ENCODE results near the gene EPDR1. TPM values are rescaled to one million over a fixed set of nuclear protein-coding genes. Genes with fewer than 3 reads are reported as not detected.
A peak's percentile ranks its signal among the peaks of the same experiment; 100 is the strongest.

The EPDR1 gene
- total RNA-seq, 2 donors from 2014 or later, result 0.54 to 0.56 TPM

DNA sequence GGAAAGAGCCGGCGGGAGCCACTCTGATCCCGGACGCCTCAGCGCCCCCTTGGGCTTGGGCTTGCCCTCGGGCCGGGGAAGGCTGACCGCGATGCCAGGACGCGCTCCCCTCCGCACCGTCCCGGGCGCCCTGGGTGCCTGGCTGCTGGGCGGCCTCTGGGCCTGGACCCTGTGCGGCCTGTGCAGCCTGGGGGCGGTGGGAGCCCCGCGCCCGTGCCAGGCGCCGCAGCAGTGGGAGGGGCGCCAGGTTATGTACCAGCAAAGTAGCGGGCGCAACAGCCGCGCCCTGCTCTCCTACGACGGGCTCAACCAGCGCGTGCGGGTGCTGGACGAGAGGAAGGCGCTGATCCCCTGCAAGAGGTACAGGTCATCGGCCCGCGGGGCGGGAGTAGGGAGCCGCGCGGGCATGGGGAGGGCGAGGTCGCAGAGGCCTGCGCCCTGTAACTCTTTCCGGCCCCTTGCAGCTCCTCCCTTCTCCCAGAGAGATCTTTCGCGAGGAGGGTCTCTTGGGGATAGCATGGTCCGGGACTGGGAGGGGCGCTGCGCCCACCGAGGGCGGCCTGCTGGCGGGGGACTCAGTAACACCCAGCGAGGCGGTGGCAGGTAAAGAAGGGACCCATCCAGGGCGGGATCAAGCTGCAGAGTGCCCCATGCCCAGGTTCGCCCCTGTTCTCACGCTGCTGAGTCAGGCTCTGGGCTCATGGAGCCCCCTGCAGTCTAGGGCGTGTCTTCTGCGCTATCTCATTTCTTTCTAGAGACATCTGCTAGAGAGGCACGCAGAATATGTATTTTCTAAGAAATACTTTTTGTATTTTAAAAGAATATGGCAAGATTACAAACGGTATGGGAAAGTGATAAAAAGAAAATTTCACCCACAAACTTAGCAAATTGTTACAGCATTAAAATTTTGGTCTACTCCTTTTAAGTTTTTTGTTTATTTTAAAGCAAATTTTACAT is 687 bp downstream of the EPDR1 start:
- H3K36me3 Mint-ChIP-seq (ENCODE audit: low read depth), result no peaks in the 10 kb centered on the region
- peak overlapping the region; percentile 58 for H3K4me3 Mint-ChIP-seq
- H3K9me3 Mint-ChIP-seq, result no peaks in the 10 kb centered on the region
- H3K4me1 Mint-ChIP-seq, result peaks cover 3% of the 10 kb centered on the region
- peak; percentile 39 for ATAC-seq (replicated peaks)
- peaks cover 48% of the 10 kb centered on the region for H3K27me3 Mint-ChIP-seq
- no peak overlapping the region for H3K27ac Mint-ChIP-seq

DNA sequence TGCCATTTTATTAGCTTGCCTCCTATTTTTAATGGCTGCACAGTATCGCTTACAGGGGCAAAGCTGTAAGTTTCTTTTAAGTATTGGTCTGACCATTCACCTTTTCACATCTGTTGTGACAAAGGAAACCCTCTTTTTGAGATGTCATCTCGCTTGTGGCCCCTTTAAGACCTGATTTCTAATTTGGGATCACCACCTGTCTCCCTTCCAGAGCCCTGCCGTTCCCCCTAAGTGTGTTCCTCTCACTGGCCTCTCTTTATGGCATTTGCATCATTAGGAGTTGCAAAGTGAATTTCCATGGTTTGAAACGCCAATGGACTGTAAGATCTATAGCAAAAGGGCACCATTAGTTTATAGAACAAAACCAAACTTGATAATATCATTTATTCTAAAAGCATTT is 1.4 kb downstream of the EPDR1 start:
- no peak for ATAC-seq (replicated peaks)
- no peaks in the 10 kb centered on the region for H3K9me3 Mint-ChIP-seq
- H3K27ac Mint-ChIP-seq, result no peak overlapping the region
- no peak overlapping the region for H3K4me3 Mint-ChIP-seq
- no peaks in the 10 kb centered on the region for H3K36me3 Mint-ChIP-seq (ENCODE audit: low read depth)
- H3K27me3 Mint-ChIP-seq, result peaks cover 48% of the 10 kb centered on the region
- H3K4me1 Mint-ChIP-seq, result peaks cover 3% of the 10 kb centered on the region

DNA sequence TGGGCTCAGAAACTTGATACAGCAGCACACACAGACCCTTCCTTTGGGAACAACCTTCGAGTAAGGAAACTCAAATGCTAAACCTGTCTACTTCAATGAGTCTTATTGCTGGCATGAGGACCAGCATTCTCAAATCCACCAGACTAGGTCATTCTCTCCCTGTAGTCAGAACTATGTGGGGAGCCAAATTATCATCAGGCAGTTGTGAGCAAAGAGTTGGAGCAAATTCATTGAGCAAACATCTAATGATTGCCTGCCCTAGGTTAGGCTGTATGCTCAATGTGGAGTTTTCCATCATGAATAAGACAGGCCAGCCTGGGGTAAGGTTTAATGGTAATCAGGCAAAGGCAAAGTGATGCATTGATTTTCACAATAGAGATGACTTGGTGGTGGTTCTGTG is 3.6 kb downstream of the EPDR1 start:
- Mint-ChIP-seq H3K27me3 (peaks cover 31% of the 10 kb centered on the region), H3K9me3 (no peaks in the 10 kb centered on the region), H3K4me3 (no peak overlapping the region), H3K4me1 (peaks cover 3% of the 10 kb centered on the region), H3K36me3 (ENCODE audit: low read depth) (no peaks in the 10 kb centered on the region), H3K27ac (no peak overlapping the region)
- no peak for ATAC-seq (replicated peaks)

DNA sequence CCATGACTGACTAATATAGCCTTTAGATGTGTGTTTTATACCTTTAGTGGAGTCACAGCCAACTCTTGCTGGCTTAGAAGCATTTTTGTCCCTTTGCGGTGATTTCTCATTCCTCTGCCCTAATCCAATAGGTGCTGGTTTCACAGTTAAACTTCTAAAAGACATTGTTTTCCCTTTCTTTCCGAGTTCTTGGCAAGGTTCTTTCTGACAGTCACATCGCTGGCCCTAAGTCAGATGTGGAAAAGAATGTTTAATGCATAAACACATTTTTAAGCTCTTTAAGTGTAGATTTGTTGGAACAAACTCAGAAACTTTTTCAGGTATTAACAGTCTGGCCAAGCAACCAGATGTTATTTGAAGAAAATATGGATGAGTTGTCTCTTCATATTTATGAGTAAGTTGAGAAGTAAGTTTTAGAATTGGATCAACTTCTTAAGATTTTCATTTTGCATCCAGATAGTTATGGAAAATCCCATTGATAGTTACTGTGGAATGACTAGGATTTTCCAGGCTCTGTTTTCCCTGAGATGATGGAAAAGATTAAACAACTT is 4.1 kb downstream of the EPDR1 start:
- H3K27ac Mint-ChIP-seq, result no peak overlapping the region
- H3K4me1 Mint-ChIP-seq, result peaks cover 3% of the 10 kb centered on the region
- no peaks in the 10 kb centered on the region for H3K36me3 Mint-ChIP-seq (ENCODE audit: low read depth)
- no peak overlapping the region for H3K4me3 Mint-ChIP-seq
- no peak for ATAC-seq (replicated peaks)
- no peaks in the 10 kb centered on the region for H3K9me3 Mint-ChIP-seq
- peaks cover 25% of the 10 kb centered on the region for H3K27me3 Mint-ChIP-seq

DNA sequence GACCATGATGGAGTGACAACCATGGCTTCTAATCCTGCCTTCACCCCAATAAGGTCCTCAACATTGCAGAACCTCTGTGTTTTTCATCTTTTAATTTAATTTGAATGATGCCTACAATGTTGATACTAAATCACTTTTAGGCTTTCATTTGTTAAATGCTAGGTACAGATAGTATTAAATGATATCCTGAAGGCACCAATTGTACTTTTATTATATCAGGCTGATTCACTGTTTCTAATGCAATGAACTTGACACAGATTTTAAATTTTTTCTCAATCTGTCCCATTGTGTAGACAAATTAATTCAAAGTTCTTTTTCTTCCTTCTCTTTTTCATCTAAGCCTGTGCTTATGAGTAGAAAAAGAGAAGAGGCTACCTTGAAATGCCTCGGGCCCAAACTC is 5.2 kb downstream of the EPDR1 start:
- Mint-ChIP-seq H3K9me3 (no peaks in the 10 kb centered on the region), H3K36me3 (ENCODE audit: low read depth) (no peaks in the 10 kb centered on the region), H3K4me3 (no peak overlapping the region), H3K27me3 (peaks cover 15% of the 10 kb centered on the region), H3K27ac (no peak overlapping the region), H3K4me1 (no peaks in the 10 kb centered on the region)
- ATAC-seq (replicated peaks), result no peak

DNA sequence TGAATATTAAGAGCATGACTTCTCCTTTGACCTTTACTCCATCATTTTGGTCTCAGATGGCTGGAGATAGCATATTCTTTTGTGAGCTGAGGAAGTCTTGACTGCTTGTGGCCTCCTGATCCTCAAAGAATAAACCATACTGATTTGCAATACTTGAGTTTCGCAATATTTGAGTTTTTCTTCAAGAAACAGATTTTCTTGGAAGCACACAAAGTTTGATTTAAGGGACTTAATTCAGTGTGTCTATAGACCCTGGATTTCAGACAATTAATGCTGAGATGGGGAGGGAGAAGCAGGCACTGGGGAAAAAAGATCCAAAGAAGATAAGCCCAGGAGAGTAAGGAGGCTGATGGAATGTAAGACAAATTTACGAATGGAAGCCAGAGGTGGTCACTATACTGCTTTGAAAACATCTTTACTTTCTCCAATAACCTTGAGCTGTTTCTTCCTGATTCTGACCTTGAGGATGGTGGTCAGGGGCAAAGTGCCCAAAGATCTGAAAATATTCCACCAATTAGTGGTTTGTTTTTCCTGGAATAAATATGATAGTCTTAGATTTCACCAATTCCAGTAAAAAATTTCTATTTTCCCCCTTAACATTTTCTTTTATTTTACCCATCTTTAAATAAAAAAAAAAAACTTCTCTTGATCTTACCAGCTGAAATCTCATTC is 7.5 kb downstream of the EPDR1 start:
- ATAC-seq (replicated peaks), result no peak
- no peaks in the 10 kb centered on the region for H3K9me3 Mint-ChIP-seq
- no peaks in the 10 kb centered on the region for H3K36me3 Mint-ChIP-seq (ENCODE audit: low read depth)
- peaks cover 5% of the 10 kb centered on the region for H3K27me3 Mint-ChIP-seq
- no peaks in the 10 kb centered on the region for H3K4me1 Mint-ChIP-seq
- no peak overlapping the region for H3K4me3 Mint-ChIP-seq
- no peak overlapping the region for H3K27ac Mint-ChIP-seq

DNA sequence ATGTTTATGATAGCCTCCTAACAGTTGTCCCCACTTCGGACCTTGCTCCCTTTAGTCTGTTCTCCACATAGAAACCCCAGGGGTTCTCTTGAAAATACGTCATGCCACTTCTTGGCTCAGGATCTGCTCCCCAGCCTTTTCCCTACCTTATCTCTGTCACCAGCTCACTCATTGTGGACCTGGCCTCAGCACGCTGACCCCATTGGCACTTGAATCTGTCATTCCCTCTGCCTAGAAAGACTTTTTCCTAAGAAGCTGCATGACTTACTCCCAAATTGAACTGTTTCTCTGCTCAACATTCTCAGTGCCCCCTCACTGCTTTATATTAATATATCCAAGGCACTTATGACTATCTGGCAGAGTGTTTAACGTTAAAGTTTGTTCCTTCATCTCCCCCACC is 8.4 kb downstream of the EPDR1 start:
- H3K4me3 Mint-ChIP-seq, result no peak overlapping the region
- H3K27me3 Mint-ChIP-seq, result no peaks in the 10 kb centered on the region
- no peaks in the 10 kb centered on the region for H3K36me3 Mint-ChIP-seq (ENCODE audit: low read depth)
- no peak for ATAC-seq (replicated peaks)
- no peaks in the 10 kb centered on the region for H3K9me3 Mint-ChIP-seq
- H3K4me1 Mint-ChIP-seq, result no peaks in the 10 kb centered on the region
- no peak overlapping the region for H3K27ac Mint-ChIP-seq

DNA sequence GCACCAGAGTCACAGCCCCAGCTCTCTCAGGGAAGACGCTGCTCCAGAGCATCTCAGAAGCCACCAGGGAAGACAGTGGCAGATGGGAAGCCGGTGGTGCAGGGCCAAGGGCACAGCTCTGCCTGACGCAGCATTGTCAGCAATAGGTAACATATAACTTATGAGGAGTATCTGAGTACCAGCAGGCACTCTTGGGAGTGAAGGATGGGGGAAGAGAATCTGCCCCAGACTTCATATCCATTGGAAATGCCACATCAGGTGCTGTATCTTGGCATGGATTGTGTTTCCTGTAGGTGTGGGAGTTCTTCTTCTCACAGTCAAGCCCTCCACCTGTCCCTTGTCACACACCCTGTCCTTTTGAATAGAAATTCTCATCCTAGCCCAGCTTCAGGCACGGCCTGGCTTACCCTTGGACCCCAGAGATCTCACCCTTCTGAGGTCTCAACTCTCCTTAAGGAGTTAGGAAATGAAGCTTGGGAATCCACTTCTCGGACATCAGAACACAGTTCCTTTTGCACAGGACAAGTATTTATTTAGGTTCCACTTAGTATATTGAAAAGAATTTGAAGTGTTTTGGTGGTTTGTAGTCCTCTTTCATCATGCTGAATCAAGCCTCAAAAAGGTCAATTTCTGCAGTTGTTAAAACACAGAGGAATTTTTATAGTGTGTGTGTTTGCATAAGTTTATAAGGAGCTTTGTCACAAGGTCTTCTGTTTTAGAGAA is 9.9 kb downstream of the EPDR1 start:
- ATAC-seq (replicated peaks), result no peak
- Mint-ChIP-seq H3K4me1 (no peaks in the 10 kb centered on the region), H3K27me3 (peaks cover 4% of the 10 kb centered on the region)

DNA sequence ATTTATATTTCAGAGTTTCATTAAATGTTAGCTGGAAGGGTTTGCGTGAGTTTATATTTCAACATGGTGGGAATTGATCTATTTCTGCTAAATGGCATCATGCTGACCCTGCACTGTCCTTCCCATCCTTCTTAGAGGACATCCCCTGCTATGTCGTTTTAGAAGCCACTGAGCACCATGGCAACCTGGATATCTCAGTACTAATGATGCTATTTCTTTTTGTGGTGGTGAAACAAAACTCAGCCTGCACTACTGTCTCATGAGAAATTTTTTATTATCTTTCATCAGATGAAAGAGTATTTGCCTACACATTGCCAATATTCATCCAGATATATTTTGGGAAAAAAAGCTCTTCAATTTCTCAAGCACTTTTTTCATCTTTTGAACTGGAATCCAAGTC is 12.1 kb downstream of the EPDR1 start:
- Mint-ChIP-seq H3K4me1 (no peaks in the 10 kb centered on the region), H3K27ac (no peak overlapping the region)
- ATAC-seq (replicated peaks), result no peak

More for the DNA sequence above, 9.9 kb downstream of the EPDR1 start:
- no peak overlapping the region for H3K27ac Mint-ChIP-seq
- no peaks in the 10 kb centered on the region for H3K36me3 Mint-ChIP-seq (ENCODE audit: low read depth)
- H3K9me3 Mint-ChIP-seq, result no peaks in the 10 kb centered on the region
- no peak overlapping the region for H3K4me3 Mint-ChIP-seq

DNA sequence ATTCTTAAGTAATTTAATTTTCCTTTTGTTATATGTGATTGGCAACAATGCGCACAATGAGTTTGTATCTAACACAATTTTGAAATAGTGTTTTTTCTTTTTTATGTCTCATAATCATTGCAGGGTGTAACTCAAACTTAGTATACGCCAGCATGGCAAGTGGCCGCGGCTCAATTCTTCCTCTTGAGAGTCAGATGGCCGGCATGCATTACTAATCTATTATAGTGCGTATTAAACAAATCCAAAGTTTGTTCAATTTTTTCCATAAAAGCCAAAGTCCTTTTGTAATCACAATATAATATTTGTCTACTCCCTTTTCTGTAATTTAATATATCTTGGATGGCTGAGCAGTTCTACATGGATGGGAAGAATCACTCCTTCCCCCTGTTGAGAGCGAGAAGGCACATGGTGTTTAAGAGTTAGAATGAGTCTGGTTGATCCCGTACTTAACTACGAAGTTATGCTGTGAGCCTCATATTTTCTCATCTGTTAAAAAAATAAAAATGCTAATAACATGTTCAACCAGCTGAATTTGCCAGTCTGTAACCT is 12.7 kb downstream of the EPDR1 start:
- Mint-ChIP-seq H3K36me3 (ENCODE audit: low read depth) (no peaks in the 10 kb centered on the region), H3K4me3 (no peak overlapping the region), H3K27ac (no peak overlapping the region), H3K4me1 (no peaks in the 10 kb centered on the region), H3K27me3 (peaks cover 4% of the 10 kb centered on the region), H3K9me3 (peaks cover 4% of the 10 kb centered on the region)
- ATAC-seq (replicated peaks), result no peak

More for the DNA sequence above, 12.1 kb downstream of the EPDR1 start:
- Mint-ChIP-seq H3K4me3 (no peak overlapping the region), H3K9me3 (peaks cover 4% of the 10 kb centered on the region), H3K36me3 (ENCODE audit: low read depth) (no peaks in the 10 kb centered on the region), H3K27me3 (peaks cover 4% of the 10 kb centered on the region)

DNA sequence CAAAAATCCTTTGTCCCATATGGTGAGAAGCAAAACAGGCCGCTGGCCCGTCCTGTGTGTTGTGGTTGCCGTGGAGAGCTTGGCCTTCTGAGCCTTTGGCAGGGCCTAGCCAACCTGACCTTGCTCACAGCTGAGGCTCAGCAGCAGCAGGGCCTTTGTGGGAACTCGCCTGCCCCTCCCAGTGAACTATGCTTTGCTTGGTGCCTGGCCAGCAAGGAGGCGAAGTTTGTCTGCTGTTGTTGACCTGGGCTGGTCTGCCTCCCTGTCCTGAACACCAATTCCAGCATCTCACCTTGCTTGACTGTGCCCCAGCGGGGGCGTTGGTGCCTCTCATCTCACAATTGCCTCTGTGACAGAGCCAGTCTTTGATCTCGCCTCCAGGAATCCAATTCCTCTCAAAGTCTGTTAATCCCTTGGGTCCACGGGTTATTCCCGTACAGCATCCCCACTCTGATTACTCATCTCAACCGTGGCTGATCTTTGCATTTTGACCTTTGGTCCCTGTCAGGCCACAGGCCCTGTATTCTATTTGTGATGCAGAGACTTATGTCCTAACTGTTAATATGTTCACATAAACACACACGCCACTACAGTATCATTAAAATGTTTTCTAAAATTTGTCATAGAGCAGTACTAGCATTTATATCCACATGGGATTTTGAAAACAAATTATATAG is 22.6 kb downstream of the EPDR1 start:
- H3K4me1 Mint-ChIP-seq, result no peaks in the 10 kb centered on the region
- H3K27ac Mint-ChIP-seq, result no peak overlapping the region
- no peak for ATAC-seq (replicated peaks)
- peaks cover 3% of the 10 kb centered on the region for H3K9me3 Mint-ChIP-seq
- peaks cover 3% of the 10 kb centered on the region for H3K27me3 Mint-ChIP-seq
- no peak overlapping the region for H3K4me3 Mint-ChIP-seq
- H3K36me3 Mint-ChIP-seq (ENCODE audit: low read depth), result no peaks in the 10 kb centered on the region

DNA sequence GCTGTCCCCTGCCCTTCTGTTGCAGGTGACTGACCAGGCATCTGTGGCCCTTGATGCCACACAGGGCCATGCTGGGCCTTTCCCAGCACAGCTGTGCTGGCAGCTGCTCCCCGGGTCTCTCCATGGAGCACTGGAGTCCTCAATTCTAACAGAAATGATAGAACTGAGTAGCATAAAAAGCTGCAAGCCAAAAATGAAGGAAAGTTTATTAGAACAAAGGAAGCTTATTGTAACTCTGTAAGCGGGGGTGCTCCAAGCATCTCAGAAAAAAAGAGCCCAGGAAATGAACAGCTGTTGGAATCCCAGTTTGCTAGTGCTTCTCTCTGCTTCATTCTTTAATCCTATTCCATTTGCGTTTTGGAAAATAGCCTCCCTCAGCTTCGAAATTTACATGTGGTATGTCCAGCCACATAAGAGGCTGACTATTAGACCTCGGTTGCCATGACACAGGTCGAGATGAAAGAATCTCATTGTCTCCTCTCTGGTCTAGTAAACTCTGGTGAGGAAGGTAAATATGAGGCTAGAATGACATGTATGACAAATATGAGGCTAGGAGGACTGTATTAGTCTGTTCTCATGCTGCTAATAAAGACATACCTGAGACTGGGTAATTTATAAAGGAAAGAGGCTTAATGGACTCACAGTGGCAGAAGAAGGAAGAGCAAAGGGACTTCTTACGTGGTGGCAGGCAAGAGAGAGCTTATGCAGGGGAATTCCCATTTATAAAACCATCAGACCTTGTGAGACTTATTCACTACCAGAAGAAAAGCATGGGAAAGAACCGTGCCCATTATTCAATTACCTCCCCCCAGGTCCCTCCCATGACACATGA is 23.7 kb downstream of the EPDR1 start:
- Mint-ChIP-seq H3K4me3 (no peak overlapping the region), H3K36me3 (ENCODE audit: low read depth) (no peaks in the 10 kb centered on the region), H3K27ac (no peak overlapping the region), H3K9me3 (peaks cover 3% of the 10 kb centered on the region), H3K27me3 (peaks cover 3% of the 10 kb centered on the region), H3K4me1 (no peaks in the 10 kb centered on the region)
- no peak for ATAC-seq (replicated peaks)

DNA sequence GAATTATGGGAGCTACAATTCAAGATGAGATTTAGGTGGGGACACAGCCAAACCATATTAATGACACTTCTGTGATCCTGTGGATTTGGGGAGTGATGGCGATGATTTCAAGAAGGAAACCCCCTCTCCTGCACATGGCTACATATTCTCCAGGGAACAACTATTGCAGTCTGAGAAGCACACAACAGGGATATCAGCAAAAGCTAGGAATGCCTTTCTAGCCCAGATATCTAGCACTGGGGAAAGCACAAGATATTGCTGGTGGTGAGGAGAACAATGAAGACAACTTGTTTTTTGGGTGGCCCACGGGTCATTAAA is 24.3 kb downstream of the EPDR1 start:
- no peak overlapping the region for H3K4me3 Mint-ChIP-seq
- no peak overlapping the region for H3K27ac Mint-ChIP-seq
- peaks cover 3% of the 10 kb centered on the region for H3K27me3 Mint-ChIP-seq
- no peaks in the 10 kb centered on the region for H3K36me3 Mint-ChIP-seq (ENCODE audit: low read depth)
- no peaks in the 10 kb centered on the region for H3K4me1 Mint-ChIP-seq
- H3K9me3 Mint-ChIP-seq, result peaks cover 3% of the 10 kb centered on the region
- ATAC-seq (replicated peaks), result no peak
